Astrocyte of the cerebellum (primary cell): ENCODE measurements around the gene MGAT5.

Experiments
- DNase-seq: peaks from one replicate; pipeline ENCODE4 v3.0.0-alpha.2; 2011; ENCODE audit warnings: low read depth
- H3K4me3 ChIP-seq: 2 replicates; pipeline ENCODE4 v1.5.1; 2011; ENCODE audit warnings: mild to moderate bottlenecking, low read depth, low read length, moderate library complexity
- in situ Hi-C: cut with HindIII; loops from 2 replicates; pipeline ENCODE4 v1.10.0; 2017; ENCODE audit warnings: low sequenced_read_pairs
- TF ChIP-seq, protein P1 (sequence below): IDR thresholded peaks from 2 replicates; pipeline ENCODE4 v1.5.1; 2012; ENCODE audit warnings: low read length, low read depth, moderate library complexity, mild to moderate bottlenecking; ENCODE audit errors: missing control alignments

The MGAT5 gene

GRCh38 chr2:134335601-134336000, 81.7 kb downstream of the MGAT5 start:
- H3K4me3 ChIP-seq, result no peak overlapping the region
- in situ Hi-C loops, result no loop called here
- no peak for DNase-seq
- TF ChIP-seq, protein P1, sequence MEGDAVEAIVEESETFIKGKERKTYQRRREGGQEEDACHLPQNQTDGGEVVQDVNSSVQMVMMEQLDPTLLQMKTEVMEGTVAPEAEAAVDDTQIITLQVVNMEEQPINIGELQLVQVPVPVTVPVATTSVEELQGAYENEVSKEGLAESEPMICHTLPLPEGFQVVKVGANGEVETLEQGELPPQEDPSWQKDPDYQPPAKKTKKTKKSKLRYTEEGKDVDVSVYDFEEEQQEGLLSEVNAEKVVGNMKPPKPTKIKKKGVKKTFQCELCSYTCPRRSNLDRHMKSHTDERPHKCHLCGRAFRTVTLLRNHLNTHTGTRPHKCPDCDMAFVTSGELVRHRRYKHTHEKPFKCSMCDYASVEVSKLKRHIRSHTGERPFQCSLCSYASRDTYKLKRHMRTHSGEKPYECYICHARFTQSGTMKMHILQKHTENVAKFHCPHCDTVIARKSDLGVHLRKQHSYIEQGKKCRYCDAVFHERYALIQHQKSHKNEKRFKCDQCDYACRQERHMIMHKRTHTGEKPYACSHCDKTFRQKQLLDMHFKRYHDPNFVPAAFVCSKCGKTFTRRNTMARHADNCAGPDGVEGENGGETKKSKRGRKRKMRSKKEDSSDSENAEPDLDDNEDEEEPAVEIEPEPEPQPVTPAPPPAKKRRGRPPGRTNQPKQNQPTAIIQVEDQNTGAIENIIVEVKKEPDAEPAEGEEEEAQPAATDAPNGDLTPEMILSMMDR, result no peak

GRCh38 chr2:134336352-134336751, 82.5 kb downstream of the MGAT5 start:
- in situ Hi-C loops, result no loop called here
- TF ChIP-seq, protein P1, result no peak
- no peak overlapping the region for H3K4me3 ChIP-seq
- no peak for DNase-seq

DNA sequence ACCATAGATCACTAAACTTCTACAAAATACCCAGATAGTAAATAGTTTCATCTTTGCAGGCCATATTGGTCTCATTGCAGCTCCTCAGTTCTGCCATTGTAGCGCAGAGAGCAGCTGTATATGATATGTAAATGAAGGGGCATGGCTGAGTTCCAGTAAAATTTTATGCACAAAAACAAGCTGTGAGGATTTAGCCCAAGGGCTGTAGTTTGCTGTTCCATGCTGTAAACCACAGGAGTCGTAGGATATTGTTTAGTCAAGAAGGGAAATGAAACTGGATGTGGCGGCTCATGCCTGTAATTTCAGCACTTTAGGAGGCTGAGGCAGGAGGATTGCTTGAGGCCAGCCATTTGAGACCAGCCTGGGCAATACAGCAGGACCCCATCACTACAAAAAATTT, 83.0 kb downstream of the MGAT5 start:
- TF ChIP-seq, protein P1, result no peak
- H3K4me3 ChIP-seq, result no peak overlapping the region

DNA sequence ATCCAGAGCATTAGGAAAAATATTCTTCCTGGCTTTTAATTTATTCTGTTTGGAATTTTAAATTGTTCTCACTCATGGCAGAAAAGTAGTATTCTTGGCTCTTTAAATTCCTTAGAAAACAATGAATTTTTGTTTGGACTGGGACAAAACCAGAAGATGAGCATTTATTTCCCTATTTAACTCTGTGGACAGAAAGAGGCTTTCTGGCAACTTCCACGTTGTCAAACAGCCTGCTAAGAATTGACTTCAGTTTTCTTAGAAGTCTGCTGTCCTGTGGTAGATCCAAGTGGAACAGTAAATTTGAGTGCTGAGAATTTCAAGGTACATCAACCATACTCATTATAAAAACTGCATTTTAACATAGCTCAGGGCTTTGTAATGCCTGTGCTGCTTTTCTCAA, 83.8 kb downstream of the MGAT5 start:
- DNase-seq, result no peak
- H3K4me3 ChIP-seq, result no peak overlapping the region
- in situ Hi-C loops, result no loop called here
- TF ChIP-seq, protein P1, result no peak

More for the DNA sequence above, 83.0 kb downstream of the MGAT5 start:
- DNase-seq, result no peak
- in situ Hi-C loops, result no loop called here

GRCh38 chr2:134338208-134338607, 84.3 kb downstream of the MGAT5 start:
- no peak for DNase-seq
- in situ Hi-C loops, result no loop called here
- TF ChIP-seq, protein P1, result no peak

DNA sequence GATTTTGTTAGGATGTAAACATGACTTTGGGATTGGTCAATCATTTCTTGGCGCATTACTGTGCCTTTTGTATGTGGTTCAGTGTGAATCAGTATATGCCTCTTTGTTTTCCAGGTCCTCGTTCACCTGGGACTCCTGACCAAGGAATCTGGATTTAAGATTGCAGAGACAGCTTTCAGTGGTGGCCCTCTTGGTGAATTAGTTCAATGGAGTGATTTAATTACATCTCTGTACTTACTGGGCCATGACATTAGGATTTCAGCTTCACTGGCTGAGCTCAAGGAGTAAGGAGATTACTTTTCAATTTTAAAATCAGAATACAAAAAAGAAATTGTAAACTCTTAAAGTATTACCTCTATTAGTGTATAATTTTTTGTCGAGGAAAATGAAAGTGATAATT, 87.6 kb downstream of the MGAT5 start:
- TF ChIP-seq, protein P1, result no peak
- H3K4me3 ChIP-seq, result no peak overlapping the region
- in situ Hi-C loops, result no loop called here
- DNase-seq, result no peak

More at GRCh38 chr2:134338208-134338607, 84.3 kb downstream of the MGAT5 start:
- no peak overlapping the region for H3K4me3 ChIP-seq
